GM12891 (cell line): Measurements from ENCODE around the gene CA10.

Experiments
- POLR2A ChIP-seq: IDR thresholded peaks from 2 replicates; pipeline ENCODE4 v1.6.1; 2011; ENCODE audit warnings: low read depth, low read length, control low read depth
- POLR2AphosphoS5 ChIP-seq: IDR thresholded peaks from 2 replicates; pipeline ENCODE4 v1.6.1; 2011; ENCODE audit warnings: low read depth, low read length, control low read depth
- TAF1 ChIP-seq: IDR thresholded peaks from 2 replicates; pipeline ENCODE4 v1.6.1; 2011; ENCODE audit warnings: low read depth, low read length, control low read depth

- TF ChIP-seq POLR2AphosphoS5 (no peak), POLR2A (no peak), TAF1 (no peak)
Measured at GRCh38 chr17:52084176-52084575, 74.3 kb downstream of the CA10 start.
